Adrenal gland (tissue), 5 donors: ENCODE data around the gene MEIS1.

Experiments used
- POLR2A ChIP-seq, 2 donors: fragments of 450-650 bp; IDR thresholded peaks; one replicate each; pipeline ENCODE4 v1.6.1; 2017; ENCODE audit warnings: antibody characterized with exemption in 2 of 2, mild to moderate bottlenecking in 2 of 2, moderate library complexity in 1 of 2
- TF ChIP-seq, protein P1 (sequence below), 6 experiments: fragments of 450-650 bp in 4 of 6; fragments of 200-600 bp in 2 of 6; sonication (generic) in 1 of 6; IDR thresholded peaks; 1 replicate in 5 of 6; 2 replicates in 1 of 6; pipeline versions ENCODE4 v1.5.1 to v1.8.0; 2016 to 2021; ENCODE audit warnings: antibody characterized with exemption in 6 of 6, mild to moderate bottlenecking in 2 of 6, moderate library complexity in 1 of 6
- donor health status: DM: no; HTN: no; CAD: no.

- TF ChIP-seq, protein P1, sequence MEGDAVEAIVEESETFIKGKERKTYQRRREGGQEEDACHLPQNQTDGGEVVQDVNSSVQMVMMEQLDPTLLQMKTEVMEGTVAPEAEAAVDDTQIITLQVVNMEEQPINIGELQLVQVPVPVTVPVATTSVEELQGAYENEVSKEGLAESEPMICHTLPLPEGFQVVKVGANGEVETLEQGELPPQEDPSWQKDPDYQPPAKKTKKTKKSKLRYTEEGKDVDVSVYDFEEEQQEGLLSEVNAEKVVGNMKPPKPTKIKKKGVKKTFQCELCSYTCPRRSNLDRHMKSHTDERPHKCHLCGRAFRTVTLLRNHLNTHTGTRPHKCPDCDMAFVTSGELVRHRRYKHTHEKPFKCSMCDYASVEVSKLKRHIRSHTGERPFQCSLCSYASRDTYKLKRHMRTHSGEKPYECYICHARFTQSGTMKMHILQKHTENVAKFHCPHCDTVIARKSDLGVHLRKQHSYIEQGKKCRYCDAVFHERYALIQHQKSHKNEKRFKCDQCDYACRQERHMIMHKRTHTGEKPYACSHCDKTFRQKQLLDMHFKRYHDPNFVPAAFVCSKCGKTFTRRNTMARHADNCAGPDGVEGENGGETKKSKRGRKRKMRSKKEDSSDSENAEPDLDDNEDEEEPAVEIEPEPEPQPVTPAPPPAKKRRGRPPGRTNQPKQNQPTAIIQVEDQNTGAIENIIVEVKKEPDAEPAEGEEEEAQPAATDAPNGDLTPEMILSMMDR (IDR thresholded peaks at IDR 0.05), result no peak
- no peak for TF ChIP-seq POLR2A (IDR thresholded peaks at IDR 0.05)
Observed at GRCh38 chr2:66436581-66437001, 1.7 kb downstream of the MEIS1 start.
